ENCODE data around the gene PTPRK. TPM values are rescaled to one million over a fixed set of nuclear protein-coding genes. Genes with fewer than 3 reads are reported as not detected.
"Not testable (repeated sequence)": the region's sequence is repeated elsewhere in the genome, so short reads cannot be mapped to it uniquely, and the experiment has no call there.

PTPRK gene
- total RNA-seq, 2 experiments from 2014 or later: not detected

GRCh38 chr6:128487746-128488145, 32.7 kb downstream of the PTPRK start:
- TF ChIP-seq CTCF (conservative IDR thresholded peaks at IDR 0.05; ENCODE audit: low read length): no peak
- no peak for TF ChIP-seq EZH2phosphoT487 (IDR thresholded peaks at IDR 0.05; ENCODE audit: borderline replicate concordance, low read depth, low read length)
- no TSS peak for BruUV-seq (replicated peaks)
- POLR2A ChIA-PET: no interaction called here

GRCh38 chr6:128487055-128487454, 33.3 kb downstream of the PTPRK start:
- no peak overlapping the region for H3K4me2 ChIP-seq (ENCODE audit: low read length)
- no peaks in the 10 kb centered on the region for H3K79me2 ChIP-seq (ENCODE audit: insufficient read depth, low read depth, low read length)
- H2AFZ ChIP-seq (ENCODE audit: low read length): no peak overlapping the region
- no peaks in the 10 kb centered on the region for H3K4me1 ChIP-seq (ENCODE audit: insufficient read depth, low read length, poor library complexity, severe bottlenecking)
- POLR2A ChIA-PET: no interaction called here
- H3K36me3 ChIP-seq (ENCODE audit: insufficient read depth, low read length): no peaks in the 10 kb centered on the region
- intact Hi-C loops (cut with micrococcal nuclease; ENCODE audit: unreplicated experiment): no loop called here
- TF ChIP-seq EZH2phosphoT487 (IDR thresholded peaks at IDR 0.05; ENCODE audit: borderline replicate concordance, low read depth, low read length): no peak
- no peaks in the 10 kb centered on the region for H3K9me2 ChIP-seq (ENCODE audit: insufficient read depth, low read length)
- no peak overlapping the region for H3K4me3 ChIP-seq (ENCODE audit: low read depth, low read length, poor library complexity, severe bottlenecking)
- H3K27ac ChIP-seq (ENCODE audit: low read depth, low read length, poor library complexity, severe bottlenecking): no peak overlapping the region
- H3K9me3 ChIP-seq (ENCODE audit: low read length): no peaks in the 10 kb centered on the region
- CTCF ChIA-PET (ENCODE audit: unreplicated experiment): interaction anchor here (1.2 kb wide), 1 partner anchor 11 kb away, joined by 3 read pairs; no protein-coding TSS in a partner anchor
- no peak for DNase-seq (ENCODE audit: low spot score)
- BruUV-seq (replicated peaks): no TSS peak
- H4K20me1 ChIP-seq (ENCODE audit: insufficient read depth, low read length): no peaks in the 10 kb centered on the region

More at GRCh38 chr6:128487746-128488145, 32.7 kb downstream of the PTPRK start:
- Histone ChIP-seq H3K4me2 (ENCODE audit: low read length) (no peak overlapping the region), H4K20me1 (ENCODE audit: insufficient read depth, low read length) (no peaks in the 10 kb centered on the region), H3K79me2 (ENCODE audit: insufficient read depth, low read depth, low read length) (no peaks in the 10 kb centered on the region), H3K9me2 (ENCODE audit: insufficient read depth, low read length) (no peaks in the 10 kb centered on the region), H2AFZ (ENCODE audit: low read length) (no peak overlapping the region), H3K4me1 (ENCODE audit: insufficient read depth, low read length, poor library complexity, severe bottlenecking) (no peaks in the 10 kb centered on the region), H3K27ac (ENCODE audit: low read depth, low read length, poor library complexity, severe bottlenecking) (no peak overlapping the region), H3K9me3 (ENCODE audit: low read length) (no peaks in the 10 kb centered on the region), H3K4me3 (ENCODE audit: low read depth, low read length, poor library complexity, severe bottlenecking) (no peak overlapping the region), H3K36me3 (ENCODE audit: insufficient read depth, low read length) (no peaks in the 10 kb centered on the region)
- CTCF ChIA-PET (ENCODE audit: unreplicated experiment): no interaction called here
- DNase-seq (ENCODE audit: low spot score): no peak
- intact Hi-C loops (cut with micrococcal nuclease; ENCODE audit: unreplicated experiment): no loop called here

- H4K20me1 ChIP-seq (ENCODE audit: insufficient read depth, low read length); H3K79me2 ChIP-seq (ENCODE audit: insufficient read depth, low read depth, low read length); H3K4me2 ChIP-seq (ENCODE audit: low read length); H3K27ac ChIP-seq (ENCODE audit: low read depth, low read length, poor library complexity, severe bottlenecking); DNase-seq (ENCODE audit: low spot score); H3K36me3 ChIP-seq (ENCODE audit: insufficient read depth, low read length); H2AFZ ChIP-seq (ENCODE audit: low read length); H3K9me2 ChIP-seq (ENCODE audit: insufficient read depth, low read length); H3K9me3 ChIP-seq (ENCODE audit: low read length); H3K4me1 ChIP-seq (ENCODE audit: insufficient read depth, low read length, poor library complexity, severe bottlenecking); BruUV-seq (replicated peaks); intact Hi-C loops (cut with micrococcal nuclease; ENCODE audit: unreplicated experiment); H3K4me3 ChIP-seq (ENCODE audit: low read depth, low read length, poor library complexity, severe bottlenecking): not testable (repeated sequence)
- ChIA-PET CTCF (ENCODE audit: unreplicated experiment) (interaction anchor here (1.2 kb wide), 1 partner anchor 11 kb away, joined by 3 read pairs; no protein-coding TSS in a partner anchor), POLR2A (interaction anchor here (1.2 kb wide), 1 partner anchor 13 kb away, joined by 4 read pairs; no protein-coding TSS in a partner anchor)
These were observed 33.8 kb downstream of the PTPRK start for GRCh38 chr6:128486580-128486979.
